ENCODE results near the gene PPP4R1.

DNA sequence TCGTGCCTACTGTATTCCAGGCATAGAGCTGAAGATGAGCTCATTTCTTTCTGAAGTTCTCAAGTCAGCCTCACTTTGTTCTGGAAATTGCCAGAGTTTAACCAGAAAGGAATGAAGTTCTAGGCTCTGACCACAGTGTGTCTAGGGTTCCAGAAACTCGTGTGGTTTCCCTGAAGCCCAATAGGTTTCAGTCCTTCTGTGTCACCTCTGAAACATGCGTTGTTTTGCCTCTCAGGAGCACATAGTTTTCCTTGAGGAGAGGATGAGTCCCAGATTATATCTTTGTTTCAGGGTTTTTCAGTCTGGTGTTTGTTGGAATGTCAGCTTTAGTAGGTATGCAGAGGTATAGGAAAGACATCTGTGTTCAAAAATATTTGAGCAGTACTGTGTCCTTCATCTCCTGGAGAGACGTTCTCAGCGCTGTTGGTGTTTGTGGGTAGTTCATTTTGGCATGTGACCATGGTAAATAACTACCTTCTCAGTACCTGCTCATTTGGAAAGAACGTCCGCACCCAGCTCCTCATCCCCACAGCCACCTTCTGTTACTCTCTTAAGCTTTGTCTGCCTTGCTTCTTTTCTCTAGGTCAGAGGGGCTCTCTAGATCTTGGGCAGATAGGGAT, 82.5 kb downstream of the PPP4R1 start:
- TF ChIP-seq, protein P1, sequence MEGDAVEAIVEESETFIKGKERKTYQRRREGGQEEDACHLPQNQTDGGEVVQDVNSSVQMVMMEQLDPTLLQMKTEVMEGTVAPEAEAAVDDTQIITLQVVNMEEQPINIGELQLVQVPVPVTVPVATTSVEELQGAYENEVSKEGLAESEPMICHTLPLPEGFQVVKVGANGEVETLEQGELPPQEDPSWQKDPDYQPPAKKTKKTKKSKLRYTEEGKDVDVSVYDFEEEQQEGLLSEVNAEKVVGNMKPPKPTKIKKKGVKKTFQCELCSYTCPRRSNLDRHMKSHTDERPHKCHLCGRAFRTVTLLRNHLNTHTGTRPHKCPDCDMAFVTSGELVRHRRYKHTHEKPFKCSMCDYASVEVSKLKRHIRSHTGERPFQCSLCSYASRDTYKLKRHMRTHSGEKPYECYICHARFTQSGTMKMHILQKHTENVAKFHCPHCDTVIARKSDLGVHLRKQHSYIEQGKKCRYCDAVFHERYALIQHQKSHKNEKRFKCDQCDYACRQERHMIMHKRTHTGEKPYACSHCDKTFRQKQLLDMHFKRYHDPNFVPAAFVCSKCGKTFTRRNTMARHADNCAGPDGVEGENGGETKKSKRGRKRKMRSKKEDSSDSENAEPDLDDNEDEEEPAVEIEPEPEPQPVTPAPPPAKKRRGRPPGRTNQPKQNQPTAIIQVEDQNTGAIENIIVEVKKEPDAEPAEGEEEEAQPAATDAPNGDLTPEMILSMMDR (conservative IDR thresholded peaks at IDR 0.05; ENCODE audit: low read depth, low read length), result no peak
- no peak for TF ChIP-seq POLR2A (IDR thresholded peaks at IDR 0.05; ENCODE audit: low read depth, low read length)
- no peak for TF ChIP-seq USF2 (IDR thresholded peaks at IDR 0.05; ENCODE audit: low read depth, low read length)
- no peak for TF ChIP-seq SMC3 (IDR thresholded peaks at IDR 0.05; ENCODE audit: low read depth, low read length)
- no peak for TF ChIP-seq CEBPB (IDR thresholded peaks at IDR 0.05; ENCODE audit: low read depth, low read length)
- no peak for TF ChIP-seq RFX5 (IDR thresholded peaks at IDR 0.05; ENCODE audit: low read depth, low read length)
- no peak for TF ChIP-seq NFE2L2 (IDR thresholded peaks at IDR 0.05; ENCODE audit: low read depth, low read length)
